Pancreas (tissue), 10 donors: ENCODE results near the gene RNFT1. TPM values are rescaled to one million over a fixed set of nuclear protein-coding genes. Genes with fewer than 3 reads are reported as not detected.
A peak's percentile ranks its signal among the peaks of the same experiment; 100 is the strongest.
"Not testable (repeated sequence)": the region's sequence is repeated elsewhere in the genome, so short reads cannot be mapped to it uniquely, and the experiment has no call there.

ENCODE experiments used
- ATAC-seq, 4 donors: fragments of 200-7000 bp; cut with Tn5 transposase; one replicate each; pipeline versions ENCODE4 v1.8.0 to v1.9.1; 2020; ENCODE audit warnings: mild to moderate bottlenecking in 4 of 4, moderate library complexity in 4 of 4
- DNase-seq, 6 donors: peaks; one replicate each; pipeline ENCODE4 v3.0.0-alpha.2; 2020
- FAIRE-seq: peaks from 2 replicates; lab custom pipeline; 2012; peaks lifted over from hg19 to GRCh38; lab: Jason Lieb, UNC
- H3K27ac ChIP-seq, 4 donors: fragments of 200-600 bp; sonication (generic); 1 replicate in 3 of 4; 2 replicates in 1 of 4; pipeline versions ENCODE4 v1.5.0 to v1.8.0; 2020
- H3K27me3 ChIP-seq, 4 donors: fragments of 200-600 bp; one replicate each; pipeline ENCODE4 v1.8.0; 2021
- H3K36me3 ChIP-seq, 3 donors: fragments of 200-600 bp; sonication (generic) in 1 of 3; one replicate each; pipeline versions ENCODE4 v1.5.0 to v1.8.0; 2020 to 2021
- H3K4me1 ChIP-seq, 3 donors: fragments of 200-600 bp; one replicate each; pipeline ENCODE4 v1.8.0; 2021
- H3K4me3 ChIP-seq, 4 donors: fragments of 200-600 bp; sonication (generic) in 2 of 4; one replicate each; pipeline versions ENCODE4 v1.5.0 to v1.8.0; 2020 to 2021
- H3K9me3 ChIP-seq, 4 donors: fragments of 200-600 bp; one replicate each; pipeline ENCODE4 v1.8.0; 2021
- WGBS, 2 donors: extraction: QIAGEN DNeasy Blood & Tissue Kit; methylation state at CpG; one replicate each; pipeline ENCODE4 v1.1.7; 2013; 5-methylcytosine and 5-hydroxymethylcytosine counted together
- intact Hi-C, 3 donors: fragments of 100-400 bp; cut with DNase I; formaldehyde crosslinking; loops; one replicate each; pipeline versions ENCODE4 v1.11.1 to v1.14.2; 2022
- polyA plus RNA-seq, 2 donors: library from polyadenylated mRNA; stranded (reverse); fragments of 200-250 nt; gene quantifications; one replicate each; pipeline ENCODE4 v1.2.3, GENCODE V29; 2013
- total RNA-seq, 6 donors: library from RNA; stranded (reverse); fragmentation: NEBNext Ultra II Directional in 4 of 6; extraction: Animal tissue kit (Norgen Biotek cat#: 25700) in 4 of 6; gene quantifications; one replicate each; pipeline versions ENCODE4 v1.2.1 to v1.2.4, GENCODE V29; 2021 to 2023
- TF ChIP-seq, protein P1 (sequence below), 4 donors: fragments of 200-600 bp; sonication (generic) in 3 of 4; IDR thresholded peaks; one replicate each; pipeline versions ENCODE4 v1.5.0 to v1.8.0; 2021; ENCODE audit warnings: antibody characterized with exemption in 4 of 4
- donor health status: healthy with polysubstance abuse.
- donor health status: DM: no; HTN: no; CAD: no; lungs with moderate emphysema.
- donor health status: DM: no; HTN: no; CAD: no.
- donor health status: control.
- donor health status: control.
- donor health status: Bipolar disorder and iron deficiency.
- donor health status: DM: yes; HTN: yes; CAD: no.
- donor health status: DM: no; HTN: no; CAD: no.
- donor health status: DM: no; HTN: no; CAD: no.
- donor health status: DM: yes; HTN: yes; CAD: no.

Gene RNFT1
- total and polyA plus RNA-seq, 8 donors, result 9.2 to 20.0 (median 11.6) TPM

DNA sequence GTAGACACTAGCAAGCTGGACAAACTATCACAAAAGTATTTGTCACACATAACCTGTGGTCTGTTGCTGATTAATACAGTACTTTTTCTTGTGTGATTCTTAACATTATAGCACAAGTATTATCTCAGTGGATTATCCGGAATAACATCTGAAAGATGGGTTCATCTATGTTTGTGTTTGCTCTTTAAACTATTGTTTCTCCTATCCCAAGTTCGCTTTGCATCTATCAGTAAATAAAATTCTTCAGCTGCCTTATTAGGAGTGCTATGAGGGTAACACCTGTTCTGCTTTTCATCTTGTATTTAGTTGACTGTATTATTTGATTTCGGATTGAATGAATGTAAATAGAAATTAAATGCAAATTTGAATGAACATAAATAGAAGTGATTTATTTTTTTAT lies 14.5 kb downstream of the RNFT1 start:
- FAIRE-seq, result no peak
- WGBS, 2 donors, result 58 to 66% methylated on average over 3 of the region's 3 CpGs
- TF ChIP-seq, protein P1, sequence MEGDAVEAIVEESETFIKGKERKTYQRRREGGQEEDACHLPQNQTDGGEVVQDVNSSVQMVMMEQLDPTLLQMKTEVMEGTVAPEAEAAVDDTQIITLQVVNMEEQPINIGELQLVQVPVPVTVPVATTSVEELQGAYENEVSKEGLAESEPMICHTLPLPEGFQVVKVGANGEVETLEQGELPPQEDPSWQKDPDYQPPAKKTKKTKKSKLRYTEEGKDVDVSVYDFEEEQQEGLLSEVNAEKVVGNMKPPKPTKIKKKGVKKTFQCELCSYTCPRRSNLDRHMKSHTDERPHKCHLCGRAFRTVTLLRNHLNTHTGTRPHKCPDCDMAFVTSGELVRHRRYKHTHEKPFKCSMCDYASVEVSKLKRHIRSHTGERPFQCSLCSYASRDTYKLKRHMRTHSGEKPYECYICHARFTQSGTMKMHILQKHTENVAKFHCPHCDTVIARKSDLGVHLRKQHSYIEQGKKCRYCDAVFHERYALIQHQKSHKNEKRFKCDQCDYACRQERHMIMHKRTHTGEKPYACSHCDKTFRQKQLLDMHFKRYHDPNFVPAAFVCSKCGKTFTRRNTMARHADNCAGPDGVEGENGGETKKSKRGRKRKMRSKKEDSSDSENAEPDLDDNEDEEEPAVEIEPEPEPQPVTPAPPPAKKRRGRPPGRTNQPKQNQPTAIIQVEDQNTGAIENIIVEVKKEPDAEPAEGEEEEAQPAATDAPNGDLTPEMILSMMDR (IDR thresholded peaks at IDR 0.05), result no peak
- Histone ChIP-seq H3K36me3 (peaks cover 0 to 37% (median 7%) of the 10 kb centered on the region in 3 donors), H3K9me3 (no peaks in the 10 kb centered on the region), H3K4me1 (no peaks in the 10 kb centered on the region), H3K4me3 (no peak overlapping the region), H3K27me3 (no peaks in the 10 kb centered on the region), H3K27ac (no peak overlapping the region)
- no peak for ATAC-seq
- intact Hi-C loops, result no loop called here
- no peak for DNase-seq

DNA sequence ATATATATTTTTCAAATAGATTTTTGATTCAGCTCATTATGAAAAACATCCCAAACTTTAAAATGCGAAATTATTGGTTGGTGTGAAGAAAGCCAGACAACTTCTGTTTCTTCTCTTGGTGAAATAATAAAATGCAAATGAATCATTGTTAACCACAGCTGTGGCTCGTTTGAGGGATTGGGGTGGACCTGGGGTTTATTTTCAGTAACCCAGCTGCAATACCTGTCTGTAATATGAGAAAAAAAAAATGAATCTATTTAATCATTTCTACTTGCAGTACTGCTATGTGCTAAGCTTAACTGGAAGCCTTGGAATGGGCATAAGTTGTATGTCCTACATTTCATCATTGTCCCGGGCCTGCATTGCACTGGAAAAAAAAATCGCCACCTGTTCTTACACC lies 17.2 kb downstream of the RNFT1 start:
- H3K27ac ChIP-seq, intact Hi-C loops, H3K9me3 ChIP-seq, ATAC-seq, DNase-seq, H3K4me3 ChIP-seq, H3K27me3 ChIP-seq, H3K4me1 ChIP-seq, FAIRE-seq: not testable (repeated sequence)
- peaks cover 0 to 35% (median 8%) of the 10 kb centered on the region in 3 donors for H3K36me3 ChIP-seq
- 78 to 84% methylated on average over 4 of the region's 4 CpGs for WGBS, 2 donors

DNA sequence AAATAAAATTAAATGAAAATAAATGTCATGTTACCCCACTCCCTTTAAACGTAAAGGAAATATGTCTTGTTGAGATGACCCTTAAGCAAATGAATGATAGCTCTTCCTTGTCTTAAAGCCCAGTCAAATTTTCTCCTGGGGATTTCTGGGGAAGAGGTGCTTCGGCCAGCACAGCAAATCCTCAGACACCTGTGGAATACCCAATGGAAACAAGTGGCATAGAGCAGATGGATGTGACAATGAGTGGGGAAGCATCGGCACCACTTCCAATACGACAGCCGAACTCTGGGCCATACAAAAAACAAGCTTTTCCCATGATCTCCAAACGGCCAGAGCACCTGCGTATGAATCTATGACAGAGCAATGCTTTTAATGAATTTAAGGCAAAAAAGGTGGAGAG lies 18.1 kb downstream of the RNFT1 start:
- intact Hi-C loops, result not testable (repeated sequence)

DNA sequence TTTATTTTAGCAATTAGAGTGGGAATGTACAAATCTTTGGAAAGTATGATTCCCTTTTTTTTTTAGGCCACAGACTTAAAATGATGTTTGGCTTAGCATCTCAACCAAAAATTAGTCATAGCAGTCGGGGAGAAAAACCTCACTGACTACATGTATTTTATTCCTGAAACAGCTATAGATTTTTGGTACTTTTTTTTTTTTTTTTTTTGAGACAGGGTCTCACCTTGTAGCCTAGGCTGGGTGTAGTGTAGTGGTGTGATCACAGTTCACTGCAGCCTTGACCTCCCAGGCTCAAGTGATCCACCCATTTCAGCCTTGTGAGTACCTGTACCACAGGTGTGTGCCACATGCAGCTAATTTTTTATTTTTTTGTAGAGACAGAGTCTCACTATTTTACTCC lies 23.4 kb downstream of the RNFT1 start:
- ATAC-seq, result no peak
- H3K9me3 ChIP-seq, result no peaks in the 10 kb centered on the region
- no peaks in the 10 kb centered on the region for H3K27me3 ChIP-seq
- H3K4me1 ChIP-seq, result no peaks in the 10 kb centered on the region
- 93 to 96% methylated on average over 1 of the region's 1 CpG for whole genome bisulfite sequencing, 2 donors
- TF ChIP-seq, protein P1 (IDR thresholded peaks at IDR 0.05), result no peak
- intact Hi-C loops, result no loop called here
- H3K4me3 ChIP-seq, result no peak overlapping the region
- FAIRE-seq, result no peak
- H3K36me3 ChIP-seq, result peaks cover 0 to 37% (median 15%) of the 10 kb centered on the region in 3 donors
- no peak for DNase-seq
- no peak overlapping the region for H3K27ac ChIP-seq

More for the DNA sequence above, 18.1 kb downstream of the RNFT1 start:
- DNase-seq, H3K4me3 ChIP-seq, FAIRE-seq, H3K4me1 ChIP-seq, H3K27me3 ChIP-seq, H3K27ac ChIP-seq, ATAC-seq, H3K9me3 ChIP-seq: not testable (repeated sequence)
- WGBS, 2 donors, result 87 to 90% methylated on average over 7 of the region's 7 CpGs
- peaks cover 0 to 42% (median 12%) of the 10 kb centered on the region in 3 donors for H3K36me3 ChIP-seq

DNA sequence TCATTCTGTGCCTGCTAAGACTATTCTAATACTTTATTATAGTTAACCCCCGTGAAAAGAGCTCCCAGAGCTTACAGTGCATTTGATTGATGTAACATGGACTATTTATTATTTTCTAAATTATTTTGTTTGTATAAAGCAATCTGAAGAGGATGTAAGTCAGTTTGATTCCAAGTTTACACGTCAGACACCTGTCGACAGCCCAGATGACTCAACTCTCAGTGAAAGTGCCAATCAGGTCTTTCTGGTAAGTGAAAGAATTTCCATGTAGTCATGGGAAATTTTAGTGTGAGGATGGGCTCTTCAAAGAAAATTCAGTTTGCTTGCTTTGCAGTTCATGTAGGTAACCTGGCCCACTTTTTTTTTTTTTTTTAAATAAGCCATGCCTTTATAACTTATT lies 23.8 kb downstream of the RNFT1 start:
- FAIRE-seq, ATAC-seq, intact Hi-C loops, DNase-seq, H3K4me1 ChIP-seq, H3K9me3 ChIP-seq, H3K27me3 ChIP-seq, H3K4me3 ChIP-seq, H3K27ac ChIP-seq: not testable (repeated sequence)
- WGBS, 2 donors, result 79 to 81% methylated on average over 3 of the region's 3 CpGs
- H3K36me3 ChIP-seq, result peaks cover 0 to 37% (median 17%) of the 10 kb centered on the region in 3 donors

DNA sequence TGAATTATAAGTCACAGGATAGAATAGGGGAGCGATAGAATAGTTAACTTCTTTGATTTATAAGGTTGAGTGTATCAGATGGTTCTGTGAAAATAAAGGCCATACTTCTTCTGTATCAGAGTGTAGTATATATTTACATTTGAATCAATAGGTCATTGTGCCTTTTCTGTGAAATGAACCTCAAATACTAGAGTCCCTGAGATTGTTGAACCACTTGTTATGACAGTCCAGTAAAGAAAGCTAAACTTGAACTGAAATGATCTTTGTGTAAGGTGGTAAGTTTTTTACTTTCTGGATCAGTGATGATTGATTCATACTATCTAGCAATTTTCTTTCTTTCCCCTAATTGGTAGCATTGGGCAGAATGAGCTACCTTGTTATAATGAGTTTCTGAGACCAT lies 31.2 kb downstream of the RNFT1 start:
- H3K36me3 ChIP-seq, result peaks cover 0 to 81% (median 40%) of the 10 kb centered on the region in 3 donors
- H3K4me3 ChIP-seq, intact Hi-C loops, ATAC-seq, H3K27ac ChIP-seq, H3K9me3 ChIP-seq, FAIRE-seq, DNase-seq, H3K4me1 ChIP-seq, H3K27me3 ChIP-seq: not testable (repeated sequence)
- WGBS, 2 donors, result 90 to 98% methylated on average over 1 of the region's 1 CpG

DNA sequence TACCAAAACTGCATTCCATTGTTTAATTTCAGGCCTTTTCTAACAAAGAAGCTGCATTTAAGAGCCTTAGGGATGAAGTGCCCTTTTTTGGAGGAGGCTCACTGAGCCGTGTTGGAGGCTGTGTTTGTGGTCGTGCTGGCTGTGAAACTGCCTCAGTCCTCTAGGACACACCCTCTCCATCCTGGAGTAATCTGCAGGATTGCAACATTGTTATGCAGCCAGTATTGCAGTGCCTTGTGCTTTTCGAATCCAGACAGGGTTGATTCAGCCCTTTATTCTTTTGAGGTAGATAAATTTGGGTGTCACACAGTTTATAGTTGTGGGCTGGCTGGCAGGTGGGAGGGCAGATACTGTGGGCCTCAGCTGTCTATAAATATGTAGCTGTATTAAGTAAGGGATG lies 33.8 kb downstream of the RNFT1 start:
- H3K9me3 ChIP-seq, FAIRE-seq, H3K4me3 ChIP-seq, intact Hi-C loops, H3K27me3 ChIP-seq, H3K27ac ChIP-seq, DNase-seq, H3K4me1 ChIP-seq: not testable (repeated sequence)
- 70 to 80% methylated on average over 3 of the region's 3 CpGs for WGBS, 2 donors
- H3K36me3 ChIP-seq, result peaks cover 0 to 79% (median 29%) of the 10 kb centered on the region in 3 donors
- peak in 2 of 4 donors; percentile 31 to 66 for ATAC-seq

DNA sequence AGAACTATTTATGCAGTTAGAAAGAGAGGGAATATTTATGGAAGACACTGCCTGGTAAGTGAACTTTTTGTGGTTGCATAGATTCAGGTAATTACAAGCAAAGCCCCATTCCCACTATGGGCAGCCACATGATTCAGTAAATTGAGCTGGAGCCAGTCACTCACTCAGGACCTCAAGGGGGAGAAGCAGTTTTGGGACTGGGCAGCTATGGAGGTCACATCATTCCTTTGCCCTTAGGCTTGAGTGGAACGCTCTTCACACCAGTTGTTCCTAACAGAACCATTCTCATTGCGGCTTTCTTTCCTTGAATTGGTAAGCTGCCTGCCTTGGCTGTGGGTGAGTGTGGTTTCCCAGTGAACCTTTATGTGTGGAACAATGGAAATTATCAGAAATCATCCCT lies 34.4 kb downstream of the RNFT1 start:
- FAIRE-seq, H3K4me3 ChIP-seq, DNase-seq, H3K9me3 ChIP-seq, intact Hi-C loops, H3K27me3 ChIP-seq, ATAC-seq, H3K4me1 ChIP-seq, H3K27ac ChIP-seq: not testable (repeated sequence)
- WGBS, 2 donors, result 98 to 100% methylated on average over 2 of the region's 2 CpGs
- H3K36me3 ChIP-seq, result peaks cover 0 to 75% (median 23%) of the 10 kb centered on the region in 3 donors

DNA sequence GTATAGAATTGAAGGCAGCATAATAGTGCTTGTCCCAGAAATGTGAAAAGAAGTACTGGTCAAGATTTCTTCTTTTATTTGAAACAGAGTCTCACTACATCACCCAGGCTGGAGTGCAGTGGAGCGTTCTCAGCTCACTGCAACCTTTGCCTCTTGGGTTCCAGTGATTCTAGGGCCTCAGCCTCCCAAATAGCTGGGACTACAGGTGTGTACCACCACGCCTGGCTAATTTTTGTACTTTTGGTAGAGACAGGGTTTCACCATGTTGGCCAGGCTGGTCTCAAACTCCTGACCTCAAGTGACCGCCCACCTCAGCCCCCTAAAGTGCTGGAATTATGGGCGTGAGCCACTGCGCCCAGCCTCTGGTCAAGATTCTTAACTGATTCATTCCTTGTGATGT lies 43.9 kb downstream of the RNFT1 start:
- H3K4me3 ChIP-seq, DNase-seq, H3K27ac ChIP-seq, ATAC-seq, H3K27me3 ChIP-seq, H3K4me1 ChIP-seq, FAIRE-seq, H3K9me3 ChIP-seq: not testable (repeated sequence)
- WGBS, 2 donors, result 96 to 99% methylated on average over 5 of the region's 5 CpGs
- intact Hi-C loops, result loop anchor here in 1 of 3 donors (5.0 kb wide), 1 partner anchor 117 kb away; no protein-coding TSS in a partner anchor
- H3K36me3 ChIP-seq, result peaks cover 0 to 48% (median 7%) of the 10 kb centered on the region in 3 donors
